ENCODE measurements around the gene DLEC1.

DNA sequence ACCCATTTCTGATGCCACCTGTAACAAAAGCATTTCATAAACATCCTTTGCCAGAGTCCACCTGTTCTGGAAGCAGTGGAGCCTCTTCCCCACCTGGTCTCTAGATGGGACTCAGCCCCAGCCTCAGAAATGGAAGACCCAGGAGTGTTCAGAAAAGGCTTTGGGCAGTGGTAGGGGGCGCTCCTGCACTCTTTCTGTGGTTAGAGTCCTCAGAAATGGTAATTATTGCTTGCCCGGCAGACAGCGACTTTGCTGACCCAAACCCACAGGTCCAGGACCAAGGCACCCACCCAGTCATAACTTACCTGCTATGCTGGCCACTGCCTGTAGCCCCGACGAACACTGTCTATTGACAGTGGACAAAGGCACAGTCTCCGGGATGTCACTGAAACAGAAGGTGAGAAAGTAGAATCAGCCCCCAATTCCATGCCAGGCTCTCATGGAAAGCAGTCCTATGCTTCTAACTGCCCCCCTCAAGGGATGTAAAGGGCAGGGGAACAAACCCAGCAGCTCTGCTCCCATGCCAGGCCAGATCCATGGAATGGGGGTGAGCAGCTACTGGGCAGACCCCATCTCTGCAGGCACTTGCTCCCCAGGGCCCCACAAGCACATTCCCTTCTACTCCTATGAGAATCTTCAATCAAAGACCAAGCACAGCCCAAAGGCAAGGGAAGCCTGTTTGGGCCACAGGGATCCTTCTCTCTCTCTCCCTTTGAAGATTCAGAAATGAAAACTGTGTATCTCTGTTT is 92.8 kb downstream of the DLEC1 start:
- TF ChIP-seq, protein P1, sequence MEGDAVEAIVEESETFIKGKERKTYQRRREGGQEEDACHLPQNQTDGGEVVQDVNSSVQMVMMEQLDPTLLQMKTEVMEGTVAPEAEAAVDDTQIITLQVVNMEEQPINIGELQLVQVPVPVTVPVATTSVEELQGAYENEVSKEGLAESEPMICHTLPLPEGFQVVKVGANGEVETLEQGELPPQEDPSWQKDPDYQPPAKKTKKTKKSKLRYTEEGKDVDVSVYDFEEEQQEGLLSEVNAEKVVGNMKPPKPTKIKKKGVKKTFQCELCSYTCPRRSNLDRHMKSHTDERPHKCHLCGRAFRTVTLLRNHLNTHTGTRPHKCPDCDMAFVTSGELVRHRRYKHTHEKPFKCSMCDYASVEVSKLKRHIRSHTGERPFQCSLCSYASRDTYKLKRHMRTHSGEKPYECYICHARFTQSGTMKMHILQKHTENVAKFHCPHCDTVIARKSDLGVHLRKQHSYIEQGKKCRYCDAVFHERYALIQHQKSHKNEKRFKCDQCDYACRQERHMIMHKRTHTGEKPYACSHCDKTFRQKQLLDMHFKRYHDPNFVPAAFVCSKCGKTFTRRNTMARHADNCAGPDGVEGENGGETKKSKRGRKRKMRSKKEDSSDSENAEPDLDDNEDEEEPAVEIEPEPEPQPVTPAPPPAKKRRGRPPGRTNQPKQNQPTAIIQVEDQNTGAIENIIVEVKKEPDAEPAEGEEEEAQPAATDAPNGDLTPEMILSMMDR (IDR thresholded peaks at IDR 0.05; ENCODE audit: insufficient read depth, low read depth, low read length): peak; percentile 38
- TF ChIP-seq EZH2 (IDR thresholded peaks at IDR 0.05; ENCODE audit: insufficient read depth, low read length): no peak
